MCF 10A (cell line): Measurements from ENCODE around the gene TRIM66. TPM values are rescaled to one million over a fixed set of nuclear protein-coding genes. Genes with fewer than 3 reads are reported as not detected.

Source experiments
- BruUV-seq: library from RNA; stranded (reverse); fragments of 400-500 nt; replicated peaks from 2 replicates; lab custom pipeline; 2021; lab: Mats Ljungman, UMichigan
- CTCF ChIA-PET: fragments of 300-600 bp; sonication (Branson Sonifier 250); formaldehyde crosslinking; extraction: SDS; loops from one replicate; lab custom pipeline; 2021; ENCODE audit warnings: antibody characterized with exemption, inconsistent platforms; lab: Yijun Ruan, JAX
- POLR2A ChIA-PET: fragments of 300-600, 350-650 bp; sonication (Branson Sonifier 250); formaldehyde crosslinking; extraction: SDS; loops from one replicate; lab custom pipeline; 2020; ENCODE audit warnings: antibody characterized with exemption, inconsistent platforms; lab: Yijun Ruan, JAX
- DNase-seq: peaks from one replicate; pipeline ENCODE4 v3.0.0-alpha.2; 2018; ENCODE audit not compliant: unreplicated experiment
- H3K27ac Mint-ChIP-seq: one replicate; pipeline ENCODE4 v1.8.0; 2022; ENCODE audit warnings: mild to moderate bottlenecking, low read depth, mixed read lengths; ENCODE audit not compliant: unreplicated experiment
- H3K27me3 Mint-ChIP-seq: one replicate; pipeline ENCODE4 v1.8.0; 2022; ENCODE audit warnings: mixed read lengths; ENCODE audit not compliant: insufficient read depth, unreplicated experiment
- H3K36me3 Mint-ChIP-seq: one replicate; pipeline ENCODE4 v1.8.0; 2022; ENCODE audit warnings: mild to moderate bottlenecking, moderate library complexity, mixed read lengths; ENCODE audit not compliant: insufficient read depth, unreplicated experiment
- H3K4me1 Mint-ChIP-seq: one replicate; pipeline ENCODE4 v1.8.0; 2022; ENCODE audit warnings: mixed read lengths; ENCODE audit not compliant: insufficient read depth, unreplicated experiment
- H3K4me3 Mint-ChIP-seq: one replicate; pipeline ENCODE4 v1.8.0; 2022; ENCODE audit warnings: mild to moderate bottlenecking, moderate library complexity, mixed read lengths; ENCODE audit not compliant: unreplicated experiment
- H3K9me3 Mint-ChIP-seq: one replicate; pipeline ENCODE4 v1.8.0; 2022; ENCODE audit warnings: mixed read lengths; ENCODE audit not compliant: unreplicated experiment
- intact Hi-C: fragments of 100-400 bp; cut with micrococcal nuclease; formaldehyde crosslinking; loops from 2 replicates; pipeline ENCODE4 v1.14.1; 2022
- total RNA-seq: library from RNA; stranded (reverse); gene quantifications from 2 replicates; pipeline ENCODE4 v1.2.3, GENCODE V29; 2022
- TF ChIP-seq, protein P1 (sequence below): fragments of 200-600 bp; IDR thresholded peaks from one replicate; pipeline ENCODE4 v1.8.0; 2022; ENCODE audit warnings: antibody characterized with exemption, mild to moderate bottlenecking; ENCODE audit not compliant: unreplicated experiment

TRIM66 gene
- total RNA-seq, 1 experiment from 2014 or later, result 27.3 TPM

DNA sequence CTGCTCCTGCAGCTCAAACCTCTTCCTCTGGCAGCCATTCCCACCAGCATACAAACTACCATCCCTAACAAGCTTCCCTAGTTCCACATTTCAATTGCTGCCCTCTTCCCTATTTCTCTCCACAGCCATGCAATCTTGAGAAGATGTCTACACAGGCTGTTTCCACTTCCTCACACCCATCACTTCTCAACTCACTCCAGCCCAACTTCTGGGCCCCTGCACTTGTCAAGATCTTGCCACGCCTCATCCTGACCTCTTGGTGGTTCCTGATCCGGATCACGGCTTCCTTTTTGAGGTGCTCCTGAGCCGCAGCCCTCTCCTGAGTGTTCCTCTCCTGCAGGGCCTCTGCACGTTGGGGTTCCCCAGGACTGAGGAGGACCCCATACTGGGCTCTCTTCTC is 22.7 kb upstream of the TRIM66 start:
- peaks cover 5% of the 10 kb centered on the region for H3K4me1 Mint-ChIP-seq
- no TSS peak for BruUV-seq
- peaks cover 5% of the 10 kb centered on the region for H3K9me3 Mint-ChIP-seq
- H3K27me3 Mint-ChIP-seq, result no peaks in the 10 kb centered on the region
- H3K27ac Mint-ChIP-seq, result no peak overlapping the region
- H3K4me3 Mint-ChIP-seq, result no peak overlapping the region
- TF ChIP-seq, protein P1, sequence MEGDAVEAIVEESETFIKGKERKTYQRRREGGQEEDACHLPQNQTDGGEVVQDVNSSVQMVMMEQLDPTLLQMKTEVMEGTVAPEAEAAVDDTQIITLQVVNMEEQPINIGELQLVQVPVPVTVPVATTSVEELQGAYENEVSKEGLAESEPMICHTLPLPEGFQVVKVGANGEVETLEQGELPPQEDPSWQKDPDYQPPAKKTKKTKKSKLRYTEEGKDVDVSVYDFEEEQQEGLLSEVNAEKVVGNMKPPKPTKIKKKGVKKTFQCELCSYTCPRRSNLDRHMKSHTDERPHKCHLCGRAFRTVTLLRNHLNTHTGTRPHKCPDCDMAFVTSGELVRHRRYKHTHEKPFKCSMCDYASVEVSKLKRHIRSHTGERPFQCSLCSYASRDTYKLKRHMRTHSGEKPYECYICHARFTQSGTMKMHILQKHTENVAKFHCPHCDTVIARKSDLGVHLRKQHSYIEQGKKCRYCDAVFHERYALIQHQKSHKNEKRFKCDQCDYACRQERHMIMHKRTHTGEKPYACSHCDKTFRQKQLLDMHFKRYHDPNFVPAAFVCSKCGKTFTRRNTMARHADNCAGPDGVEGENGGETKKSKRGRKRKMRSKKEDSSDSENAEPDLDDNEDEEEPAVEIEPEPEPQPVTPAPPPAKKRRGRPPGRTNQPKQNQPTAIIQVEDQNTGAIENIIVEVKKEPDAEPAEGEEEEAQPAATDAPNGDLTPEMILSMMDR, result no peak
- ChIA-PET CTCF (interaction anchor here (0.8 to 1.3 kb wide), 2 partner anchors 9 to 39 kb away, joined by 3 to 5 read pairs; no protein-coding TSS in a partner anchor), POLR2A (no interaction called here)
- intact Hi-C loops, result no loop called here
- peaks cover 12% of the 10 kb centered on the region for H3K36me3 Mint-ChIP-seq
- no peak for DNase-seq

DNA sequence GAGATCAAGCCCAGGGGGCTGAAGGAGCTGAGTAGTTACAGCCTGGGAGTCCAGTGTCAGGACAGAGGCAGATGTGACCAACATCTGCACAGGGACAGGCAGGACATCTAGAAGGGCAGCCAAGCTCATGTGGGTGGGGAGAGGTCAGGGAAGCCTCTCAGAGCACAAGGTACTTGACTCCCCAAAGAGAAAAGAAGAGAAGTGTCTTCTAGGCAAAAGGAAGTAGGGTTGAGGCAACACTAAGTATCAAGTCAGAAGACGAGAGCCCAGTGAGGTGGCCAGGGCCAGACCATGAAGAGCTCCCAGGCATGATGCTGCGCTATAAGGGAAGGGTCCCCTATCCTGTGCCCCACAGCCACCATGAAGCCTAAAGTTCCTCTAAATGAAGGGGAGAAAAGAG is 21.7 kb upstream of the TRIM66 start:
- no peaks in the 10 kb centered on the region for H3K27me3 Mint-ChIP-seq
- CTCF ChIA-PET, result no interaction called here
- BruUV-seq, result no TSS peak
- peaks cover 18% of the 10 kb centered on the region for H3K36me3 Mint-ChIP-seq
- DNase-seq, result no peak
- intact Hi-C loops, result no loop called here
- no peaks in the 10 kb centered on the region for H3K4me1 Mint-ChIP-seq
- peak overlapping the region; percentile 57 for H3K27ac Mint-ChIP-seq
- H3K9me3 Mint-ChIP-seq, result peaks cover 5% of the 10 kb centered on the region
- TF ChIP-seq, protein P1, result no peak
- H3K4me3 Mint-ChIP-seq, result no peak overlapping the region
- POLR2A ChIA-PET, result no interaction called here

DNA sequence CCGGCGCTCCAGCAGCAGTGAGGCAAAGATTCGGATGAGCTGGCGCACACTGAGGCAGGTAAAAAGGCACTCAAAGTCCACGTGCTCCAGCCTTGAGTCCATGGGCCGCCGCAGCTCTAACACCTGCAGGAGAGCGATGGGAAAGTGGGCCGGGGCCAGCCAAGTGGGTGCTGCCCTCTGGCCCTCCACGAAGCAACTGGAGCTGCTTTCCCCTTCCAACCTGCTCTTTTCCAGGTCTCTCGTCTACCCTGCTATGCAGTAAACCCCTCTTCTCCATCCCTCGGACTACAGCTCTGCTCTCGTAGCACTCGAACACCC is 20.1 kb upstream of the TRIM66 start:
- intact Hi-C loops, result no loop called here
- Mint-ChIP-seq H3K27me3 (no peaks in the 10 kb centered on the region), H3K4me1 (no peaks in the 10 kb centered on the region), H3K4me3 (no peak overlapping the region), H3K9me3 (peaks cover 5% of the 10 kb centered on the region), H3K36me3 (peaks cover 20% of the 10 kb centered on the region), H3K27ac (no peak overlapping the region)
- POLR2A ChIA-PET, result no interaction called here
- CTCF ChIA-PET, result no interaction called here
- no TSS peak for BruUV-seq
- no peak for DNase-seq
- TF ChIP-seq, protein P1, result no peak

DNA sequence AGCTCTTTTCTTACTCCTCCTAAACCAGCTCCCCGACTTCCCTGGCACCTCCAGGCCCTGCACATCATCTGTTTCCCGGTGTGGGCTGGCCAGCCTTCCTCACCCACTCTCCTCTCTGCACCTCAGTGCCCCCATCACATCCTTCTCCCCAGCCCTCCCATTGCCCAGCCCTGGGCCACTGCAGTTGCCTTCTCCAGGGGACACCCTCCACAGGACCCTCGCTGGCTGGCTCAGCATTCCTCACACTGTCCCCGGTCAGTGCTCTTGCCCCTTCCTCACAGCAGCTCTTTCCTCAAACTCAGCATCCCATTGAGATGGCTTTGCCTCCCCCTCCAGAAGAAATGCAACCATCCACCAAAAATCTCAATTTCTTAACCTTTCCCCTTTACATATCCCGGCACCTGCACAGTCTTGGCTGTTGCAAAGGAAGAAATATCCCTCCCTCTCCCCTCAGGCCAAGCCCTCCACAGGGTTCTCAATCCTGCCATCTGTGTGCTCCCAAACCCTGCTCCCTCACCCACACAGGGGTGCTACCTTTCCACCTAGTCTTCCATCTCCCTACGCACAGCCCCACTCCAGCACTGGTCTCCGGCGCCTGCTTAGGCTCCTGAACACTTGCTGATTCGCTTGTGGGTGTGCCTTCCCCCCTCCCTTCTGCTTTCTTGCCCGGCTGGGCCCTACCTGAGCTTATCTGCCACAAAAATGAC is 19.6 kb upstream of the TRIM66 start:
- TF ChIP-seq, protein P1, result no peak
- Mint-ChIP-seq H3K4me3 (no peak overlapping the region), H3K4me1 (no peaks in the 10 kb centered on the region), H3K27me3 (no peaks in the 10 kb centered on the region), H3K9me3 (peaks cover 5% of the 10 kb centered on the region), H3K27ac (no peak overlapping the region), H3K36me3 (peaks cover 25% of the 10 kb centered on the region)
- CTCF ChIA-PET, result interaction anchor here (0.5 kb wide), 1 partner anchor 247 kb away, joined by 4 read pairs; no protein-coding TSS in a partner anchor
- BruUV-seq, result no TSS peak
- POLR2A ChIA-PET, result no interaction called here
- no peak for DNase-seq
- intact Hi-C loops, result no loop called here
